OCI-LY1 (cell line): ENCODE results near the gene TUB.

ENCODE experiments used
- CTCF ChIP-seq: fragments of 200-600 bp; sonication (generic), shearing (Covaris generic); IDR thresholded peaks from 2 replicates; pipeline ENCODE4 v1.5.1; 2017; ENCODE audit warnings: mild to moderate bottlenecking, antibody characterized with exemption, low read length, moderate library complexity, mixed read lengths
- EZH2 ChIP-seq: fragments of 200-600 bp; sonication (generic), shearing (Covaris generic); IDR thresholded peaks from 2 replicates; pipeline ENCODE4 v1.8.0; 2017; ENCODE audit warnings: borderline replicate concordance, mixed run types, mild to moderate bottlenecking, antibody characterized with exemption, low read length, moderate library complexity, mixed read lengths

GRCh38 chr11:8040921-8041285, 40.1 kb upstream of the TUB start:
- TF ChIP-seq CTCF (no peak), EZH2 (no peak)
